ENCODE measurements around the gene GCA. TPM values are rescaled to one million over a fixed set of nuclear protein-coding genes. Genes with fewer than 3 reads are reported as not detected.

GCA gene
- total and polyA plus RNA-seq, 4 donors: 9.7 to 45.2 (median 18.1) TPM

- H3K36me3 ChIP-seq (ENCODE audit: control insufficient read depth in 4 of 4, insufficient read depth in 3 of 4, low read depth in 1 of 4, low read length in 3 of 4): no peaks in the 10 kb centered on the region
- no peak overlapping the region for H3K27ac ChIP-seq (ENCODE audit: low read depth in 1 of 2, low read length in 2 of 2)
- no peak for DNase-seq (ENCODE audit: low spot score)
- H3K4me1 ChIP-seq (ENCODE audit: control insufficient read depth in 4 of 4, insufficient read depth in 4 of 4, low read length in 3 of 4): no peaks in the 10 kb centered on the region
- H3K9me3 ChIP-seq (ENCODE audit: control insufficient read depth in 4 of 4, low read length in 3 of 4): no peaks in the 10 kb centered on the region
- no peak for TF ChIP-seq RXRA (IDR thresholded peaks at IDR 0.05)
- no peak for TF ChIP-seq HNF4A (conservative IDR thresholded peaks at IDR 0.05)
- TF ChIP-seq, protein P1, sequence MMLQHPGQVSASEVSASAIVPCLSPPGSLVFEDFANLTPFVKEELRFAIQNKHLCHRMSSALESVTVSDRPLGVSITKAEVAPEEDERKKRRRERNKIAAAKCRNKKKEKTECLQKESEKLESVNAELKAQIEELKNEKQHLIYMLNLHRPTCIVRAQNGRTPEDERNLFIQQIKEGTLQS (IDR thresholded peaks at IDR 0.05): no peak
- TF ChIP-seq FOXA2 (IDR thresholded peaks at IDR 0.05): no peak
- TF ChIP-seq HNF4G (IDR thresholded peaks at IDR 0.05): no peak
- no peak for TF ChIP-seq YY1 (IDR thresholded peaks at IDR 0.05)
- TF ChIP-seq, protein P2, sequence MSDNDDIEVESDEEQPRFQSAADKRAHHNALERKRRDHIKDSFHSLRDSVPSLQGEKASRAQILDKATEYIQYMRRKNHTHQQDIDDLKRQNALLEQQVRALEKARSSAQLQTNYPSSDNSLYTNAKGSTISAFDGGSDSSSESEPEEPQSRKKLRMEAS (IDR thresholded peaks at IDR 0.05): no peak
- TF ChIP-seq, protein P3, sequence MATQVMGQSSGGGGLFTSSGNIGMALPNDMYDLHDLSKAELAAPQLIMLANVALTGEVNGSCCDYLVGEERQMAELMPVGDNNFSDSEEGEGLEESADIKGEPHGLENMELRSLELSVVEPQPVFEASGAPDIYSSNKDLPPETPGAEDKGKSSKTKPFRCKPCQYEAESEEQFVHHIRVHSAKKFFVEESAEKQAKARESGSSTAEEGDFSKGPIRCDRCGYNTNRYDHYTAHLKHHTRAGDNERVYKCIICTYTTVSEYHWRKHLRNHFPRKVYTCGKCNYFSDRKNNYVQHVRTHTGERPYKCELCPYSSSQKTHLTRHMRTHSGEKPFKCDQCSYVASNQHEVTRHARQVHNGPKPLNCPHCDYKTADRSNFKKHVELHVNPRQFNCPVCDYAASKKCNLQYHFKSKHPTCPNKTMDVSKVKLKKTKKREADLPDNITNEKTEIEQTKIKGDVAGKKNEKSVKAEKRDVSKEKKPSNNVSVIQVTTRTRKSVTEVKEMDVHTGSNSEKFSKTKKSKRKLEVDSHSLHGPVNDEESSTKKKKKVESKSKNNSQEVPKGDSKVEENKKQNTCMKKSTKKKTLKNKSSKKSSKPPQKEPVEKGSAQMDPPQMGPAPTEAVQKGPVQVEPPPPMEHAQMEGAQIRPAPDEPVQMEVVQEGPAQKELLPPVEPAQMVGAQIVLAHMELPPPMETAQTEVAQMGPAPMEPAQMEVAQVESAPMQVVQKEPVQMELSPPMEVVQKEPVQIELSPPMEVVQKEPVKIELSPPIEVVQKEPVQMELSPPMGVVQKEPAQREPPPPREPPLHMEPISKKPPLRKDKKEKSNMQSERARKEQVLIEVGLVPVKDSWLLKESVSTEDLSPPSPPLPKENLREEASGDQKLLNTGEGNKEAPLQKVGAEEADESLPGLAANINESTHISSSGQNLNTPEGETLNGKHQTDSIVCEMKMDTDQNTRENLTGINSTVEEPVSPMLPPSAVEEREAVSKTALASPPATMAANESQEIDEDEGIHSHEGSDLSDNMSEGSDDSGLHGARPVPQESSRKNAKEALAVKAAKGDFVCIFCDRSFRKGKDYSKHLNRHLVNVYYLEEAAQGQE (IDR thresholded peaks at IDR 0.05): no peak
- TF ChIP-seq SP1 (IDR thresholded peaks at IDR 0.05): no peak
- TF ChIP-seq NR2F2 (IDR thresholded peaks at IDR 0.05): no peak
- TF ChIP-seq EGR1 (IDR thresholded peaks at IDR 0.05; ENCODE audit: low read depth in 2 of 2): no peak
- no peak for TF ChIP-seq RAD21 (IDR thresholded peaks at IDR 0.05)
- no peak for TF ChIP-seq TAF1 (conservative IDR thresholded peaks at IDR 0.05)
- no peak for TF ChIP-seq ZBTB33 (IDR thresholded peaks at IDR 0.05)
- TF ChIP-seq FOXA1 (IDR thresholded peaks at IDR 0.05): no peak
- no peak for TF ChIP-seq GABPA (IDR thresholded peaks at IDR 0.05 in 1 of 2, conservative IDR thresholded peaks at IDR 0.05 in 1 of 2)
- no peak overlapping the region for H3K4me3 ChIP-seq (ENCODE audit: low read depth in 1 of 3, low read length in 3 of 3)
- no peaks in the 10 kb centered on the region for H3K27me3 ChIP-seq (ENCODE audit: control insufficient read depth in 4 of 4, insufficient read depth in 4 of 4, low read length in 3 of 4)
- no peak overlapping the region for H3K9ac ChIP-seq (ENCODE audit: low read depth in 1 of 2, low read length in 2 of 2)
- WGBS: 81% methylated on average over 2 of the region's 2 CpGs
These were observed 21.5 kb downstream of the GCA start for GRCh38 chr2:162365392-162365791.

DNA sequence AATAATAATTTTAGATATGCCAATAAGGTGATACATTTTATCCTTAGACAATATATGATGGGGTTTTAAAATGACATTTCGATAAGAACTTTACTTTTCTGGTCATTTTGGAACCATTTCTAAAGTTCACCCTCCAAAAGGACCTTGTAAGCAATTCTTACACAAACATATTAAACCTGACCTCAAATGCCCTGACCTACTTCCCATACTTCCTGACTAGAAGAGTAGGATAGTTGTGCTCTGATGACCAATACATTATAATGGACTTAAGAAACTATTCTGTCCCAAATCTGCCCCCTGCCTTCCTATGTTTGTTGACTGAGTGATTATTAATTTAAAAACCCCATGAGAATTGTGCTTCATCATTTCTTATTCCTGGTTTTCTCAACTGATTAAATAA lies 24.6 kb downstream of the GCA start:
- 34% methylated on average over 1 of the region's 1 CpG for WGBS
- no peak overlapping the region for H3K9ac ChIP-seq (ENCODE audit: low read depth in 1 of 2, low read length in 2 of 2)
- H3K27ac ChIP-seq (ENCODE audit: low read depth in 1 of 2, low read length in 2 of 2): no peak overlapping the region
- TF ChIP-seq, protein P2 (IDR thresholded peaks at IDR 0.05): no peak
- TF ChIP-seq RXRA (IDR thresholded peaks at IDR 0.05) (peak in 1 of 2 donors; percentile 19), YY1 (IDR thresholded peaks at IDR 0.05) (no peak)
- no peaks in the 10 kb centered on the region for H3K9me3 ChIP-seq (ENCODE audit: control insufficient read depth in 4 of 4, low read length in 3 of 4)
- no peaks in the 10 kb centered on the region for H3K27me3 ChIP-seq (ENCODE audit: control insufficient read depth in 4 of 4, insufficient read depth in 4 of 4, low read length in 3 of 4)
- H3K36me3 ChIP-seq (ENCODE audit: control insufficient read depth in 4 of 4, insufficient read depth in 3 of 4, low read depth in 1 of 4, low read length in 3 of 4): no peaks in the 10 kb centered on the region
- H3K4me3 ChIP-seq (ENCODE audit: low read depth in 1 of 3, low read length in 3 of 3): no peak overlapping the region
- no peaks in the 10 kb centered on the region for H3K4me1 ChIP-seq (ENCODE audit: control insufficient read depth in 4 of 4, insufficient read depth in 4 of 4, low read length in 3 of 4)
- DNase-seq (ENCODE audit: low spot score): no peak

Measured in liver (tissue), 9 donors.